Measurements from ENCODE around the gene IFNGR2.
"Not testable (repeated sequence)": the region's sequence is repeated elsewhere in the genome, so short reads cannot be mapped to it uniquely, and the experiment has no call there.

The IFNGR2 gene

GRCh38 chr21:33378081-33378480 lies 25.1 kb upstream of the IFNGR2 start:
- no peak for DNase-seq

- peak; percentile 91 to 94 for DNase-seq
Measured at GRCh38 chr21:33379934-33380333, 23.3 kb upstream of the IFNGR2 start.

- peak; percentile 91 to 93 for DNase-seq
Measured at GRCh38 chr21:33380483-33380998, 22.7 kb upstream of the IFNGR2 start.

GRCh38 chr21:33381381-33381780 lies 21.8 kb upstream of the IFNGR2 start:
- DNase-seq = not testable (repeated sequence)

GRCh38 chr21:33383056-33383888 lies 19.9 kb upstream of the IFNGR2 start:
- DNase-seq = peak; percentile 76 to 83

GRCh38 chr21:33384841-33385331 lies 18.3 kb upstream of the IFNGR2 start:
- DNase-seq = no peak

- no peak for DNase-seq
Measured at GRCh38 chr21:33386222-33386784, 16.9 kb upstream of the IFNGR2 start.

GRCh38 chr21:33387294-33387693 lies 15.9 kb upstream of the IFNGR2 start:
- DNase-seq = no peak

- peak; percentile 53 to 55 for DNase-seq
Measured at GRCh38 chr21:33388188-33388587, 15.0 kb upstream of the IFNGR2 start.

- no peak for DNase-seq
Measured at GRCh38 chr21:33390479-33390878, 12.7 kb upstream of the IFNGR2 start.

GRCh38 chr21:33391656-33392055 lies 11.6 kb upstream of the IFNGR2 start:
- no peak for DNase-seq

- DNase-seq = no peak
Measured at GRCh38 chr21:33392284-33392985, 10.8 kb upstream of the IFNGR2 start.

GRCh38 chr21:33393348-33393747 lies 9.9 kb upstream of the IFNGR2 start:
- DNase-seq = no peak

GRCh38 chr21:33394260-33394659 lies 9.0 kb upstream of the IFNGR2 start:
- DNase-seq = peak; percentile 94

- DNase-seq = no peak
Measured at GRCh38 chr21:33395891-33396331, 7.3 kb upstream of the IFNGR2 start.

GRCh38 chr21:33396436-33396835 lies 6.8 kb upstream of the IFNGR2 start:
- DNase-seq = no peak

GRCh38 chr21:33396951-33397350 lies 6.3 kb upstream of the IFNGR2 start:
- no peak for DNase-seq

GRCh38 chr21:33397717-33398116 lies 5.5 kb upstream of the IFNGR2 start:
- no peak for DNase-seq

- DNase-seq = no peak
Measured at GRCh38 chr21:33398361-33398760, 4.9 kb upstream of the IFNGR2 start.

- DNase-seq = peak; percentile 29 to 55
Measured at GRCh38 chr21:33401630-33401992, 1.6 kb upstream of the IFNGR2 start.

- peak; percentile 93 to 96 for DNase-seq
Measured at GRCh38 chr21:33402001-33402979, 923 bp upstream of the IFNGR2 start.

All from AML-193 (cell line).